ENCODE data around the gene FARP1. TPM values are rescaled to one million over a fixed set of nuclear protein-coding genes. Genes with fewer than 3 reads are reported as not detected.

The FARP1 gene
- total and polyA plus RNA-seq, 2 of the 8 experiments (the other 6 are each of a cell fraction or from before 2014, with no cell fraction given): 24.7 to 104 TPM

DNA sequence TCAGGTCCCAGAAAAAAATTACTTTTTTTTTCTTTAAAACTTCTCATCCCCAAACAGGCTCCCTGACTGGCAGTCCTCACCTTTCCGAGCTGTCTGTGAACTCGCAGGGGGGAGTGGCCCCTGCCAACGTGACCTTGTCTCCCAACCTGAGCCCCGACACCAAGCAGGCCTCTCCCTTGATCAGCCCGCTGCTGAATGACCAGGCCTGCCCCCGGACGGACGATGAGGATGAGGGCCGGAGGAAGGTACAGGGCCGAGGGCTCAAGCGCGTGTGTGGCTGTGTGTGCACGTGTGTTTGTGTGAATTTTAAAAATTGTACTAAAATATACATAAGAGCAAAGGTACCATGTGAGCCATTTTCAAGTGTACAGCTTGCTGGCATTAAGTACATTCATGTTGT lies 266.4 kb downstream of the FARP1 start (continued):
- TF ChIP-seq, protein P1, sequence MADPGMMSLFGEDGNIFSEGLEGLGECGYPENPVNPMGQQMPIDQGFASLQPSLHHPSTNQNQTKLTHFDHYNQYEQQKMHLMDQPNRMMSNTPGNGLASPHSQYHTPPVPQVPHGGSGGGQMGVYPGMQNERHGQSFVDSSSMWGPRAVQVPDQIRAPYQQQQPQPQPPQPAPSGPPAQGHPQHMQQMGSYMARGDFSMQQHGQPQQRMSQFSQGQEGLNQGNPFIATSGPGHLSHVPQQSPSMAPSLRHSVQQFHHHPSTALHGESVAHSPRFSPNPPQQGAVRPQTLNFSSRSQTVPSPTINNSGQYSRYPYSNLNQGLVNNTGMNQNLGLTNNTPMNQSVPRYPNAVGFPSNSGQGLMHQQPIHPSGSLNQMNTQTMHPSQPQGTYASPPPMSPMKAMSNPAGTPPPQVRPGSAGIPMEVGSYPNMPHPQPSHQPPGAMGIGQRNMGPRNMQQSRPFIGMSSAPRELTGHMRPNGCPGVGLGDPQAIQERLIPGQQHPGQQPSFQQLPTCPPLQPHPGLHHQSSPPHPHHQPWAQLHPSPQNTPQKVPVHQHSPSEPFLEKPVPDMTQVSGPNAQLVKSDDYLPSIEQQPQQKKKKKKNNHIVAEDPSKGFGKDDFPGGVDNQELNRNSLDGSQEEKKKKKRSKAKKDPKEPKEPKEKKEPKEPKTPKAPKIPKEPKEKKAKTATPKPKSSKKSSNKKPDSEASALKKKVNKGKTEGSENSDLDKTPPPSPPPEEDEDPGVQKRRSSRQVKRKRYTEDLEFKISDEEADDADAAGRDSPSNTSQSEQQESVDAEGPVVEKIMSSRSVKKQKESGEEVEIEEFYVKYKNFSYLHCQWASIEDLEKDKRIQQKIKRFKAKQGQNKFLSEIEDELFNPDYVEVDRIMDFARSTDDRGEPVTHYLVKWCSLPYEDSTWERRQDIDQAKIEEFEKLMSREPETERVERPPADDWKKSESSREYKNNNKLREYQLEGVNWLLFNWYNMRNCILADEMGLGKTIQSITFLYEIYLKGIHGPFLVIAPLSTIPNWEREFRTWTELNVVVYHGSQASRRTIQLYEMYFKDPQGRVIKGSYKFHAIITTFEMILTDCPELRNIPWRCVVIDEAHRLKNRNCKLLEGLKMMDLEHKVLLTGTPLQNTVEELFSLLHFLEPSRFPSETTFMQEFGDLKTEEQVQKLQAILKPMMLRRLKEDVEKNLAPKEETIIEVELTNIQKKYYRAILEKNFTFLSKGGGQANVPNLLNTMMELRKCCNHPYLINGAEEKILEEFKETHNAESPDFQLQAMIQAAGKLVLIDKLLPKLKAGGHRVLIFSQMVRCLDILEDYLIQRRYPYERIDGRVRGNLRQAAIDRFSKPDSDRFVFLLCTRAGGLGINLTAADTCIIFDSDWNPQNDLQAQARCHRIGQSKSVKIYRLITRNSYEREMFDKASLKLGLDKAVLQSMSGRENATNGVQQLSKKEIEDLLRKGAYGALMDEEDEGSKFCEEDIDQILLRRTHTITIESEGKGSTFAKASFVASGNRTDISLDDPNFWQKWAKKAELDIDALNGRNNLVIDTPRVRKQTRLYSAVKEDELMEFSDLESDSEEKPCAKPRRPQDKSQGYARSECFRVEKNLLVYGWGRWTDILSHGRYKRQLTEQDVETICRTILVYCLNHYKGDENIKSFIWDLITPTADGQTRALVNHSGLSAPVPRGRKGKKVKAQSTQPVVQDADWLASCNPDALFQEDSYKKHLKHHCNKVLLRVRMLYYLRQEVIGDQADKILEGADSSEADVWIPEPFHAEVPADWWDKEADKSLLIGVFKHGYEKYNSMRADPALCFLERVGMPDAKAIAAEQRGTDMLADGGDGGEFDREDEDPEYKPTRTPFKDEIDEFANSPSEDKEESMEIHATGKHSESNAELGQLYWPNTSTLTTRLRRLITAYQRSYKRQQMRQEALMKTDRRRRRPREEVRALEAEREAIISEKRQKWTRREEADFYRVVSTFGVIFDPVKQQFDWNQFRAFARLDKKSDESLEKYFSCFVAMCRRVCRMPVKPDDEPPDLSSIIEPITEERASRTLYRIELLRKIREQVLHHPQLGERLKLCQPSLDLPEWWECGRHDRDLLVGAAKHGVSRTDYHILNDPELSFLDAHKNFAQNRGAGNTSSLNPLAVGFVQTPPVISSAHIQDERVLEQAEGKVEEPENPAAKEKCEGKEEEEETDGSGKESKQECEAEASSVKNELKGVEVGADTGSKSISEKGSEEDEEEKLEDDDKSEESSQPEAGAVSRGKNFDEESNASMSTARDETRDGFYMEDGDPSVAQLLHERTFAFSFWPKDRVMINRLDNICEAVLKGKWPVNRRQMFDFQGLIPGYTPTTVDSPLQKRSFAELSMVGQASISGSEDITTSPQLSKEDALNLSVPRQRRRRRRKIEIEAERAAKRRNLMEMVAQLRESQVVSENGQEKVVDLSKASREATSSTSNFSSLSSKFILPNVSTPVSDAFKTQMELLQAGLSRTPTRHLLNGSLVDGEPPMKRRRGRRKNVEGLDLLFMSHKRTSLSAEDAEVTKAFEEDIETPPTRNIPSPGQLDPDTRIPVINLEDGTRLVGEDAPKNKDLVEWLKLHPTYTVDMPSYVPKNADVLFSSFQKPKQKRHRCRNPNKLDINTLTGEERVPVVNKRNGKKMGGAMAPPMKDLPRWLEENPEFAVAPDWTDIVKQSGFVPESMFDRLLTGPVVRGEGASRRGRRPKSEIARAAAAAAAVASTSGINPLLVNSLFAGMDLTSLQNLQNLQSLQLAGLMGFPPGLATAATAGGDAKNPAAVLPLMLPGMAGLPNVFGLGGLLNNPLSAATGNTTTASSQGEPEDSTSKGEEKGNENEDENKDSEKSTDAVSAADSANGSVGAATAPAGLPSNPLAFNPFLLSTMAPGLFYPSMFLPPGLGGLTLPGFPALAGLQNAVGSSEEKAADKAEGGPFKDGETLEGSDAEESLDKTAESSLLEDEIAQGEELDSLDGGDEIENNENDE (IDR thresholded peaks at IDR 0.05; ENCODE audit: insufficient replicate concordance, low read length): no peak
- TF ChIP-seq CTBP2 (IDR thresholded peaks at IDR 0.05; ENCODE audit: borderline replicate concordance, insufficient read depth, insufficient read length, low read length): no peak
- no peak for TF ChIP-seq YY1 (IDR thresholded peaks at IDR 0.05; ENCODE audit: low read depth, low read length)
- TF ChIP-seq ATF2 (IDR thresholded peaks at IDR 0.05; ENCODE audit: low read length): no peak
- no peak for TF ChIP-seq SIRT6 (IDR thresholded peaks at IDR 0.05; ENCODE audit: low read length)
- no peak for TF ChIP-seq EZH2 (IDR thresholded peaks at IDR 0.05; ENCODE audit: low read depth, low read length, severe bottlenecking)
- no peak for TF ChIP-seq CREB1 (IDR thresholded peaks at IDR 0.05)
- TF ChIP-seq GABPA (IDR thresholded peaks at IDR 0.05; ENCODE audit: borderline replicate concordance, insufficient read depth, low read length): no peak
- no peak for TF ChIP-seq KDM5A (IDR thresholded peaks at IDR 0.05; ENCODE audit: low read length)
- no peak for TF ChIP-seq CBX5 (IDR thresholded peaks at IDR 0.05; ENCODE audit: low read depth, low read length)
- no peak for TF ChIP-seq BRCA1 (IDR thresholded peaks at IDR 0.05; ENCODE audit: low read depth, low read length)

Measured in H1 (cell line).